Spleen (tissue), 11 donors: ENCODE data around the gene MATN3. TPM values are rescaled to one million over a fixed set of nuclear protein-coding genes. Genes with fewer than 3 reads are reported as not detected.

Experiments
- DNase-seq: peaks from one replicate; pipeline ENCODE4 v3.0.0-alpha.2; 2020
- H3K27ac ChIP-seq, 8 donors: fragments of 200-600 bp; sonication (generic) in 7 of 8; 1 replicate in 4 of 8; 2 replicates in 4 of 8; pipeline versions ENCODE4 v1.5.0 to v1.8.0; 2016 to 2021; ENCODE audit warnings: inconsistent platforms in 4 of 8, mild to moderate bottlenecking in 4 of 8, moderate library complexity in 1 of 8
- H3K27me3 ChIP-seq, 7 donors: fragments of 200-600 bp; sonication (generic) in 6 of 7; replicated peaks in 1 of 7; 1 replicate in 4 of 7; 2 replicates in 3 of 7; pipeline versions ENCODE4 v1.5.0 to v1.8.0; 2016 to 2021; ENCODE audit warnings: inconsistent platforms in 3 of 7, mild to moderate bottlenecking in 1 of 7
- H3K36me3 ChIP-seq, 6 donors: fragments of 200-600 bp; sonication (generic) in 5 of 6; 1 replicate in 4 of 6; 2 replicates in 2 of 6; pipeline versions ENCODE4 v1.5.0 to v1.8.0; 2016 to 2021; ENCODE audit warnings: inconsistent platforms in 2 of 6
- H3K4me1 ChIP-seq, 6 donors: fragments of 200-600 bp; sonication (generic) in 5 of 6; 1 replicate in 3 of 6; 2 replicates in 3 of 6; pipeline versions ENCODE4 v1.5.0 to v1.8.0; 2016 to 2021; ENCODE audit warnings: inconsistent platforms in 3 of 6
- H3K4me3 ChIP-seq, 8 donors: fragments of 200-600 bp; sonication (generic) in 7 of 8; 1 replicate in 4 of 8; 2 replicates in 4 of 8; pipeline versions ENCODE4 v1.5.0 to v1.8.0; 2016 to 2021; ENCODE audit warnings: inconsistent platforms in 4 of 8, mild to moderate bottlenecking in 4 of 8, moderate library complexity in 2 of 8
- H3K9me3 ChIP-seq, 8 donors: fragments of 200-600 bp; sonication (generic) in 7 of 8; 1 replicate in 4 of 8; 2 replicates in 4 of 8; pipeline versions ENCODE4 v1.5.0 to v1.8.0; 2016 to 2021; ENCODE audit warnings: inconsistent platforms in 4 of 8
- POLR2A ChIP-seq, 3 donors: fragments of 450-650 bp; IDR thresholded peaks; one replicate each; pipeline ENCODE4 v1.5.1; 2017; ENCODE audit warnings: antibody characterized with exemption in 3 of 3, mild to moderate bottlenecking in 1 of 3
- POLR2AphosphoS5 ChIP-seq, 3 donors: sonication (generic); formaldehyde crosslinking; IDR thresholded peaks; one replicate each; pipeline ENCODE4 v1.5.1; 2017; ENCODE audit warnings: antibody characterized with exemption in 3 of 3
- WGBS, 5 donors: extraction: QIAGEN DNeasy Blood & Tissue Kit in 3 of 5; methylation state at CpG; one replicate each; pipeline versions ENCODE4 v1.1.5 to v1.1.7; 2013 to 2018; 5-methylcytosine and 5-hydroxymethylcytosine counted together
- intact Hi-C: fragments of 100-400 bp; cut with DNase I; formaldehyde crosslinking; loops from one replicate; pipeline ENCODE4 v1.15.0; 2023; ENCODE audit warnings: low total_unique reads
- polyA plus RNA-seq, 3 donors: library from polyadenylated mRNA; stranded (reverse); fragments of 200-250 nt; gene quantifications; one replicate each; pipeline ENCODE4 v1.2.1, GENCODE V29; 2013
- total RNA-seq, 7 donors: library from RNA; depleted of rRNA in 3 of 7; stranded (reverse); fragments of >200 nt in 3 of 7; fragmentation: NEBNext Ultra II Directional in 4 of 7; extraction: Animal tissue kit (Norgen Biotek cat#: 25700) in 4 of 7; gene quantifications; one replicate each; pipeline versions ENCODE4 v1.1.0 to v1.2.1, GENCODE V29; 2016 to 2021
- TF ChIP-seq, protein P1 (sequence below), 11 experiments: fragments of 200-600 bp in 7 of 11; fragments of 450-650 bp in 4 of 11; sonication (generic) in 4 of 11; IDR thresholded peaks in 8 of 11; conservative IDR thresholded peaks in 3 of 11; 1 replicate in 7 of 11; 2 replicates in 4 of 11; pipeline versions ENCODE4 v1.4.0 to v1.8.0; 2016 to 2021; ENCODE audit warnings: antibody characterized with exemption in 11 of 11, inconsistent platforms in 4 of 11, mild to moderate bottlenecking in 1 of 11
- donor health status: healthy with polysubstance abuse.
- donor health status: DM: no; HTN: no; CAD: no; lungs with moderate emphysema.
- donor health status: DM: no; HTN: no; CAD: no.
- donor health status: Bipolar disorder and iron deficiency.
- donor health status: healthy.
- donor health status: DM: no; HTN: no; CAD: no.
- donor health status: DM: yes; HTN: yes; CAD: no.

MATN3 gene
- total and polyA plus RNA-seq, 10 donors = 0.07 to 0.76 (median 0.24) TPM; not detected in 3

GRCh38 chr2:20011276-20012031 lies 1.0 kb downstream of the MATN3 start:
- H3K27me3 ChIP-seq = peaks cover 0 to 48% (median 18%) of the 10 kb centered on the region in 7 donors
- peaks cover 8 to 19% (median 17%) of the 10 kb centered on the region in 6 donors for H3K4me1 ChIP-seq
- no peak overlapping the region for H3K27ac ChIP-seq
- 84 to 91% (median 88%) methylated on average over 14 of the region's 14 CpGs for WGBS, 5 donors
- H3K36me3 ChIP-seq = no peaks in the 10 kb centered on the region
- peak overlapping the region in 1 of 8 donors; percentile 72 for H3K4me3 ChIP-seq
- intact Hi-C loops = no loop called here
- no peaks in the 10 kb centered on the region for H3K9me3 ChIP-seq
- no peak for DNase-seq
- TF ChIP-seq, protein P1, sequence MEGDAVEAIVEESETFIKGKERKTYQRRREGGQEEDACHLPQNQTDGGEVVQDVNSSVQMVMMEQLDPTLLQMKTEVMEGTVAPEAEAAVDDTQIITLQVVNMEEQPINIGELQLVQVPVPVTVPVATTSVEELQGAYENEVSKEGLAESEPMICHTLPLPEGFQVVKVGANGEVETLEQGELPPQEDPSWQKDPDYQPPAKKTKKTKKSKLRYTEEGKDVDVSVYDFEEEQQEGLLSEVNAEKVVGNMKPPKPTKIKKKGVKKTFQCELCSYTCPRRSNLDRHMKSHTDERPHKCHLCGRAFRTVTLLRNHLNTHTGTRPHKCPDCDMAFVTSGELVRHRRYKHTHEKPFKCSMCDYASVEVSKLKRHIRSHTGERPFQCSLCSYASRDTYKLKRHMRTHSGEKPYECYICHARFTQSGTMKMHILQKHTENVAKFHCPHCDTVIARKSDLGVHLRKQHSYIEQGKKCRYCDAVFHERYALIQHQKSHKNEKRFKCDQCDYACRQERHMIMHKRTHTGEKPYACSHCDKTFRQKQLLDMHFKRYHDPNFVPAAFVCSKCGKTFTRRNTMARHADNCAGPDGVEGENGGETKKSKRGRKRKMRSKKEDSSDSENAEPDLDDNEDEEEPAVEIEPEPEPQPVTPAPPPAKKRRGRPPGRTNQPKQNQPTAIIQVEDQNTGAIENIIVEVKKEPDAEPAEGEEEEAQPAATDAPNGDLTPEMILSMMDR (IDR thresholded peaks at IDR 0.05 in 8 of 11, conservative IDR thresholded peaks at IDR 0.05 in 3 of 11) = no peak
- TF ChIP-seq POLR2A (IDR thresholded peaks at IDR 0.05) (no peak), POLR2AphosphoS5 (IDR thresholded peaks at IDR 0.05) (no peak)

- Histone ChIP-seq H3K36me3 (no peaks in the 10 kb centered on the region), H3K4me3 (no peak overlapping the region), H3K27ac (no peak overlapping the region), H3K4me1 (peaks cover 8 to 19% (median 17%) of the 10 kb centered on the region in 6 donors), H3K9me3 (no peaks in the 10 kb centered on the region), H3K27me3 (peaks cover 0 to 44% (median 18%) of the 10 kb centered on the region in 7 donors)
- 89 to 92% (median 91%) methylated on average over 5 of the region's 5 CpGs for WGBS, 5 donors
- intact Hi-C loops = no loop called here
- no peak for TF ChIP-seq POLR2AphosphoS5 (IDR thresholded peaks at IDR 0.05)
- no peak for TF ChIP-seq POLR2A (IDR thresholded peaks at IDR 0.05)
- TF ChIP-seq, protein P1 (IDR thresholded peaks at IDR 0.05 in 8 of 11, conservative IDR thresholded peaks at IDR 0.05 in 3 of 11) = no peak
- DNase-seq = no peak
Measured at GRCh38 chr2:20008703-20009102, 3.8 kb downstream of the MATN3 start.

DNA sequence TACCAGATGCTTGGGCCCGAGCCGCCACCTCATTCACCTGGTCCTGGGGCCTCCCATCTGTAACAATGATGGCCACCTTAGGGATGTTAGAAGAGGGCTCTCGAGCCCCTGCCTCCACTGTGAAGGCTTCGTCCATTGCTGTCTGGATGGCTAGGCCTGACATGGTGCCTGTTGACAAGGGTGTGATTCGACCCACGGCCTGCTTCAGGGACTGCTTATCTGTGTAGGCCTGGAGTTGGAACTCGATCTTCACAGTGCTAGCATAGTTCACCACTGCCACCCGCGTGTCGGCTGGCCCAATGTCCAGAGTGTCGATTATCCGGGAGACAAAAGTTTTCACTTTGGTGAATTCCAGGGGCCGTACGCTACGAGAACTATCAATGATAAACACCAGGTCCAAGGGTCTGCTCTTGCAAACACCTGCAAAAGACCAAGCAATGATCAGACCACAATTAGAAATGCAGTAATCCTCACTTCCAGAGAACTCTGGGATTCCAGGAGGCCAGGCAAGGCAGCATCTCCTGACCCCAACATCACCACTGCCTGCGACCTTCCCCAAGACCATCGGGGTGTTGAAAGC lies 6.5 kb downstream of the MATN3 start:
- WGBS, 5 donors = 84 to 95% (median 90%) methylated on average over 9 to 17 of the region's 17 CpGs
- no peak overlapping the region for H3K27ac ChIP-seq
- H3K27me3 ChIP-seq = peaks cover 0 to 17% (median 0%) of the 10 kb centered on the region in 7 donors
- no peak overlapping the region for H3K4me3 ChIP-seq
- H3K9me3 ChIP-seq = no peaks in the 10 kb centered on the region
- intact Hi-C loops = no loop called here
- no peak for DNase-seq
- H3K36me3 ChIP-seq = no peaks in the 10 kb centered on the region
- no peaks in the 10 kb centered on the region for H3K4me1 ChIP-seq
- TF ChIP-seq, protein P1 (IDR thresholded peaks at IDR 0.05 in 8 of 11, conservative IDR thresholded peaks at IDR 0.05 in 3 of 11) = no peak
- TF ChIP-seq POLR2A (IDR thresholded peaks at IDR 0.05) (no peak), POLR2AphosphoS5 (IDR thresholded peaks at IDR 0.05) (no peak)

GRCh38 chr2:20005067-20005627 lies 7.3 kb downstream of the MATN3 start:
- H3K9me3 ChIP-seq = no peaks in the 10 kb centered on the region
- no peaks in the 10 kb centered on the region for H3K4me1 ChIP-seq
- no peak for TF ChIP-seq POLR2A (IDR thresholded peaks at IDR 0.05)
- no peak for TF ChIP-seq POLR2AphosphoS5 (IDR thresholded peaks at IDR 0.05)
- TF ChIP-seq, protein P1 (IDR thresholded peaks at IDR 0.05 in 8 of 11, conservative IDR thresholded peaks at IDR 0.05 in 3 of 11) = no peak
- no peak overlapping the region for H3K27ac ChIP-seq
- 85 to 97% (median 93%) methylated on average over 10 of the region's 10 CpGs for WGBS, 5 donors
- H3K36me3 ChIP-seq = no peaks in the 10 kb centered on the region
- H3K4me3 ChIP-seq = no peak overlapping the region
- peaks cover 0 to 11% (median 0%) of the 10 kb centered on the region in 7 donors for H3K27me3 ChIP-seq
- DNase-seq = no peak
- intact Hi-C loops = no loop called here
